DOHH2 (cell line): ENCODE data around the gene AEBP2.

ENCODE experiments used
- H3F3A ChIP-seq: fragments of 200-600 bp; sonication (generic), shearing (Covaris generic); 2 replicates; pipeline ENCODE4 v1.6.0; 2016; ENCODE audit warnings: antibody characterized with exemption, mild to moderate bottlenecking; ENCODE audit not compliant: control insufficient read depth, insufficient read depth
- H3K27ac ChIP-seq: fragments of 200-600 bp; sonication (generic); 2 replicates; pipeline ENCODE4 v1.5.1; 2014; ENCODE audit warnings: low read depth, mild to moderate bottlenecking, low read length, moderate library complexity
- H3K27me3 ChIP-seq: fragments of 200-600 bp; sonication (generic); 2 replicates; pipeline ENCODE4 v1.6.1; 2014; ENCODE audit warnings: mild to moderate bottlenecking, low read length, mixed read lengths; ENCODE audit not compliant: control insufficient read depth
- H3K36me3 ChIP-seq: fragments of 200-600 bp; sonication (generic); 2 replicates; pipeline ENCODE4 v1.6.1; 2014; ENCODE audit warnings: mild to moderate bottlenecking, low read length, moderate library complexity, mixed read lengths; ENCODE audit not compliant: control insufficient read depth
- H3K4me1 ChIP-seq: fragments of 200-600 bp; sonication (generic); 2 replicates; pipeline ENCODE4 v1.6.1; 2014; ENCODE audit warnings: mild to moderate bottlenecking, low read length, mixed read lengths; ENCODE audit not compliant: control insufficient read depth
- H3K4me2 ChIP-seq: fragments of 200-600 bp; sonication (generic); 2 replicates; pipeline ENCODE4 v1.6.0; 2014; ENCODE audit warnings: mild to moderate bottlenecking, low read length, moderate library complexity
- H3K4me3 ChIP-seq: fragments of 200-600 bp; sonication (generic); 2 replicates; pipeline ENCODE4 v1.5.1; 2014; ENCODE audit warnings: mild to moderate bottlenecking, low read length, mixed read lengths
- H3K79me2 ChIP-seq: fragments of 200-600 bp; sonication (generic); 2 replicates; pipeline ENCODE4 v1.6.1; 2014; ENCODE audit warnings: mild to moderate bottlenecking, low read length, mixed read lengths; ENCODE audit not compliant: control insufficient read depth
- H3K9me2 ChIP-seq: fragments of 200-600 bp; sonication (generic); replicated peaks from 2 replicates; pipeline ENCODE4 v1.6.1; 2014; ENCODE audit warnings: mild to moderate bottlenecking, low read length, mixed read lengths; ENCODE audit not compliant: control insufficient read depth
- H3K9me3 ChIP-seq: fragments of 200-600 bp; sonication (generic); 2 replicates; pipeline ENCODE4 v1.6.1; 2014; ENCODE audit warnings: antibody characterized with exemption, low read length, mixed read lengths; ENCODE audit not compliant: control insufficient read depth, insufficient read depth
- H4K20me1 ChIP-seq: fragments of 200-600 bp; sonication (generic); 2 replicates; pipeline ENCODE4 v1.6.0; 2014; ENCODE audit warnings: low read depth, mild to moderate bottlenecking, antibody characterized with exemption, low read length, moderate library complexity; ENCODE audit not compliant: control insufficient read depth, insufficient read depth
- CTCF ChIP-seq: fragments of 200-600 bp; sonication (generic); IDR thresholded peaks from one replicate; pipeline ENCODE4 v1.5.1; 2014; ENCODE audit warnings: antibody characterized with exemption, mild to moderate bottlenecking, low read depth, low read length; ENCODE audit not compliant: poor library complexity, severe bottlenecking
- EZH2phosphoT487 ChIP-seq: fragments of 200-600 bp; sonication (generic); IDR thresholded peaks from 2 replicates; pipeline ENCODE4 v1.6.1; 2017; ENCODE audit warnings: borderline replicate concordance, mild to moderate bottlenecking, antibody characterized with exemption, low read length, moderate library complexity, mixed read lengths

Gene AEBP2

GRCh38 chr12:19528750-19529149 lies 89.5 kb downstream of the AEBP2 start:
- H3K27me3 ChIP-seq = no peaks in the 10 kb centered on the region
- no peak for TF ChIP-seq EZH2phosphoT487

GRCh38 chr12:19529951-19530636 lies 90.8 kb downstream of the AEBP2 start:
- Histone ChIP-seq H3K79me2 (no peaks in the 10 kb centered on the region), H4K20me1 (no peaks in the 10 kb centered on the region), H3K9me3 (no peaks in the 10 kb centered on the region), H3K4me3 (no peak overlapping the region), H3K36me3 (no peaks in the 10 kb centered on the region), H3K27ac (no peak overlapping the region), H3K4me2 (no peak overlapping the region), H3F3A (peaks cover 5% of the 10 kb centered on the region; the same call in 1 of the 2 replicates), H3K27me3 (no peaks in the 10 kb centered on the region), H3K9me2 (no peaks in the 10 kb centered on the region), H3K4me1 (no peaks in the 10 kb centered on the region)
- TF ChIP-seq EZH2phosphoT487 (no peak), CTCF (no peak)

More at GRCh38 chr12:19528750-19529149, 89.5 kb downstream of the AEBP2 start:
- Histone ChIP-seq H3K4me2 (no peak overlapping the region), H3K4me3 (no peak overlapping the region), H3K4me1 (no peaks in the 10 kb centered on the region), H3K79me2 (no peaks in the 10 kb centered on the region), H4K20me1 (no peaks in the 10 kb centered on the region), H3K9me2 (no peaks in the 10 kb centered on the region), H3F3A (peaks cover 5% of the 10 kb centered on the region; the same call in 1 of the 2 replicates), H3K27ac (no peak overlapping the region), H3K36me3 (no peaks in the 10 kb centered on the region), H3K9me3 (no peaks in the 10 kb centered on the region)

- Histone ChIP-seq H3K27ac (no peak overlapping the region), H3K4me3 (no peak overlapping the region), H3K9me2 (no peaks in the 10 kb centered on the region), H4K20me1 (no peaks in the 10 kb centered on the region), H3K9me3 (peaks cover 4% of the 10 kb centered on the region; the same call in 1 of the 2 replicates), H3K4me2 (no peak overlapping the region), H3K27me3 (no peaks in the 10 kb centered on the region), H3K36me3 (no peaks in the 10 kb centered on the region), H3K4me1 (no peaks in the 10 kb centered on the region), H3K79me2 (no peaks in the 10 kb centered on the region), H3F3A (peaks cover 5% of the 10 kb centered on the region; the same call in 1 of the 2 replicates)
- TF ChIP-seq EZH2phosphoT487 (no peak), CTCF (no peak)
These were observed 91.3 kb downstream of the AEBP2 start for GRCh38 chr12:19530637-19531023.

GRCh38 chr12:19533567-19533966 lies 94.3 kb downstream of the AEBP2 start:
- no peak overlapping the region for H3K4me3 ChIP-seq
- H4K20me1 ChIP-seq = no peaks in the 10 kb centered on the region
- no peaks in the 10 kb centered on the region for H3K27me3 ChIP-seq
- H3K79me2 ChIP-seq = no peaks in the 10 kb centered on the region
- peaks cover 12% of the 10 kb centered on the region; the same call in 1 of the 2 replicates for H3K9me3 ChIP-seq
- no peaks in the 10 kb centered on the region for H3K4me1 ChIP-seq
- H3K4me2 ChIP-seq = no peak overlapping the region
- no peaks in the 10 kb centered on the region for H3K36me3 ChIP-seq
- no peak overlapping the region for H3K27ac ChIP-seq
- TF ChIP-seq EZH2phosphoT487 (no peak), CTCF (no peak)
- H3K9me2 ChIP-seq = no peaks in the 10 kb centered on the region
- no peaks in the 10 kb centered on the region for H3F3A ChIP-seq
